GM23338 (cell line): ENCODE data around the gene LDLRAD3. TPM values are rescaled to one million over a fixed set of nuclear protein-coding genes. Genes with fewer than 3 reads are reported as not detected.

ENCODE experiments used
- ATAC-seq: fragments of 200-7000 bp; cut with Tn5 transposase; 3 replicates; pipeline ENCODE4 v1.9.1; 2020
- DNase-seq: peaks from one replicate; pipeline ENCODE4 v3.0.0-alpha.2; 2015; ENCODE audit warnings: low spot score
- H2AFZ ChIP-seq: fragments of 200-600 bp; sonication (generic); 2 replicates; pipeline ENCODE4 v1.8.0; 2016; ENCODE audit warnings: antibody characterized with exemption, mild to moderate bottlenecking, moderate library complexity
- H3F3A ChIP-seq: fragments of 200-600 bp; sonication (generic); replicated peaks from 2 replicates; pipeline ENCODE4 v1.8.0; 2017; ENCODE audit warnings: antibody characterized with exemption, mixed run types, low read depth
- H3K27ac ChIP-seq: fragments of 200-600 bp; sonication (generic); 2 replicates; pipeline ENCODE4 v1.6.1; 2016; ENCODE audit warnings: low read depth
- H3K27me3 ChIP-seq: fragments of 200-600 bp; sonication (generic); 2 replicates; pipeline ENCODE4 v1.8.0; 2016; ENCODE audit warnings: mild to moderate bottlenecking, mixed run types, moderate library complexity; ENCODE audit not compliant: insufficient read depth
- H3K36me3 ChIP-seq: fragments of 200-600 bp; sonication (generic); 2 replicates; pipeline ENCODE4 v1.8.0; 2016; ENCODE audit warnings: mild to moderate bottlenecking; ENCODE audit not compliant: insufficient read depth
- H3K4me1 ChIP-seq: fragments of 200-600 bp; sonication (generic); 2 replicates; pipeline ENCODE4 v1.8.0; 2016; ENCODE audit warnings: mild to moderate bottlenecking, moderate library complexity; ENCODE audit not compliant: insufficient read depth
- H3K4me2 ChIP-seq: fragments of 200-600 bp; sonication (generic); 2 replicates; pipeline ENCODE4 v1.7.1; 2017; ENCODE audit warnings: mixed run types
- H3K4me3 ChIP-seq: fragments of 200-600 bp; sonication (generic); 2 replicates; pipeline ENCODE4 v1.6.1; 2016; ENCODE audit warnings: mixed run types
- H3K79me2 ChIP-seq: fragments of 200-600 bp; sonication (generic); replicated peaks from 2 replicates; pipeline ENCODE4 v1.8.0; 2017; ENCODE audit warnings: mild to moderate bottlenecking; ENCODE audit not compliant: insufficient read depth
- H3K9me2 ChIP-seq: fragments of 200-600 bp; sonication (generic); 2 replicates; pipeline ENCODE4 v1.8.0; 2017; ENCODE audit not compliant: insufficient read depth
- H4K20me1 ChIP-seq: fragments of 200-600 bp; sonication (generic); replicated peaks from 2 replicates; pipeline ENCODE4 v1.8.0; 2017; ENCODE audit warnings: mild to moderate bottlenecking; ENCODE audit not compliant: insufficient read depth
- H3K27ac Mint-ChIP-seq: 2 replicates; pipeline ENCODE4 v1.8.0; 2020; ENCODE audit warnings: inconsistent platforms, mild to moderate bottlenecking, moderate library complexity, mixed read lengths
- H3K27me3 Mint-ChIP-seq: 3 replicates; pipeline ENCODE4 v1.8.0; 2022; ENCODE audit warnings: low read depth, mild to moderate bottlenecking, moderate library complexity, mixed read lengths, inconsistent platforms; ENCODE audit not compliant: insufficient read depth, poor library complexity
- H3K36me3 Mint-ChIP-seq: 3 replicates; pipeline ENCODE4 v1.8.0; 2021; ENCODE audit warnings: low read depth, mild to moderate bottlenecking, inconsistent platforms, moderate library complexity, mixed read lengths
- H3K4me1 Mint-ChIP-seq: 3 replicates; pipeline ENCODE4 v1.8.0; 2020; ENCODE audit warnings: mild to moderate bottlenecking, inconsistent platforms, mixed read lengths
- H3K4me3 Mint-ChIP-seq: 3 replicates; pipeline ENCODE4 v1.8.0; 2021; ENCODE audit warnings: moderate library complexity, mild to moderate bottlenecking, inconsistent platforms, mixed read lengths
- H3K9me3 Mint-ChIP-seq: 3 replicates; pipeline ENCODE4 v1.8.0; 2020; ENCODE audit warnings: moderate library complexity, mild to moderate bottlenecking, inconsistent platforms, mixed read lengths
- CREB1 ChIP-seq: fragments of 250-450 bp; sonication (Bioruptor Pico); IDR thresholded peaks from 2 replicates; pipeline ENCODE4 v1.5.0; 2020; ENCODE audit warnings: low read depth, mild to moderate bottlenecking, moderate library complexity
- CTCF ChIP-seq, 2 experiments: fragments of 200-600 bp in 1 of 2; sonication (generic) in 1 of 2; conservative IDR thresholded peaks; 2 replicates each; pipeline versions ENCODE4 v1.5.1 to v1.6.1; 2016 to 2017; ENCODE audit warnings: antibody characterized with exemption in 2 of 2, low read depth in 2 of 2, mild to moderate bottlenecking in 2 of 2, moderate library complexity in 1 of 2
- ETS1 ChIP-seq: IDR thresholded peaks from 2 replicates; pipeline ENCODE4 v1.6.1; 2016; ENCODE audit warnings: antibody characterized with exemption
- EZH2 ChIP-seq: fragments of 200-600 bp; sonication (generic); IDR thresholded peaks from one replicate; pipeline ENCODE4 v1.8.0; 2017; ENCODE audit warnings: antibody characterized with exemption, mild to moderate bottlenecking, low read depth; ENCODE audit not compliant: unreplicated experiment
- EZH2phosphoT487 ChIP-seq: fragments of 200-600 bp; sonication (generic); IDR thresholded peaks from one replicate; pipeline ENCODE4 v1.8.1; 2018; ENCODE audit warnings: antibody characterized with exemption; ENCODE audit not compliant: unreplicated experiment
- JUNB ChIP-seq: IDR thresholded peaks from one replicate; pipeline ENCODE4 v1.6.1; 2016; ENCODE audit warnings: antibody characterized with exemption; ENCODE audit not compliant: unreplicated experiment
- NANOG ChIP-seq: IDR thresholded peaks from 2 replicates; pipeline ENCODE4 v1.6.1; 2016; ENCODE audit warnings: antibody characterized with exemption, borderline replicate concordance
- POLR2AphosphoS5 ChIP-seq: IDR thresholded peaks from 2 replicates; pipeline ENCODE4 v1.6.1; 2016; ENCODE audit warnings: antibody characterized with exemption, low read depth
- REST ChIP-seq: IDR thresholded peaks from one replicate; pipeline ENCODE4 v1.6.1; 2018; ENCODE audit warnings: antibody characterized with exemption; ENCODE audit not compliant: unreplicated experiment
- STAT1 ChIP-seq: IDR thresholded peaks from one replicate; pipeline ENCODE4 v1.6.1; 2016; ENCODE audit warnings: antibody characterized with exemption; ENCODE audit not compliant: unreplicated experiment
- ZNF114 ChIP-seq: fragments of 250-450 bp; sonication (Bioruptor Pico); IDR thresholded peaks from 2 replicates; pipeline ENCODE4 v1.5.0; 2020; ENCODE audit warnings: mild to moderate bottlenecking, moderate library complexity
- ZNF331 ChIP-seq: fragments of 250-450 bp; sonication (Bioruptor Pico); IDR thresholded peaks from 2 replicates; pipeline ENCODE4 v1.5.0; 2020; ENCODE audit warnings: low read depth, mild to moderate bottlenecking, moderate library complexity
- ZNF462 ChIP-seq: fragments of 250-450 bp; sonication (Bioruptor Pico); IDR thresholded peaks from 2 replicates; pipeline ENCODE4 v1.5.0; 2020; ENCODE audit warnings: mild to moderate bottlenecking, moderate library complexity
- polyA plus RNA-seq: library from polyadenylated mRNA; unstranded; fragments of >200 nt; fragmentation: Nextera tagmentation; extraction: Ambion mirVana; gene quantifications from 2 replicates; pipeline ENCODE4 v1.2.1, GENCODE V29; 2016
- total RNA-seq: library from RNA; depleted of rRNA; stranded (reverse); fragments of >200 nt; shearing (Covaris generic); gene quantifications from 2 replicates; pipeline ENCODE4 v1.2.3, GENCODE V29; 2014

The LDLRAD3 gene
- total and polyA plus RNA-seq, 2 experiments from 2014 or later, result 8.5 to 19.4 TPM

GRCh38 chr11:36196411-36196998 is 252.6 kb downstream of the LDLRAD3 start (continued):
- TF ChIP-seq NANOG (no peak), CREB1 (CRISPR knock-in tag) (no peak), EZH2 (no peak)

- Histone ChIP-seq H4K20me1 (no peaks in the 10 kb centered on the region; the same call in 1 of the 2 replicates), H3K9me2 (peaks cover 8% of the 10 kb centered on the region), H3K79me2 (no peaks in the 10 kb centered on the region), H3F3A (no peaks in the 10 kb centered on the region), H3K27me3 (no peaks in the 10 kb centered on the region), H3K36me3 (no peaks in the 10 kb centered on the region), H3K27ac (no peak overlapping the region), H3K4me3 (no peak overlapping the region), H3K4me1 (peaks cover 6% of the 10 kb centered on the region; the same call in 1 of the 2 replicates), H3K4me2 (no peak overlapping the region), H2AFZ (no peak overlapping the region)
- Mint-ChIP-seq H3K27ac (no peak overlapping the region), H3K4me3 (no peak overlapping the region), H3K4me1 (peaks cover 12% of the 10 kb centered on the region; the same call in 2 of the 3 replicates), H3K36me3 (no peaks in the 10 kb centered on the region; the same call in 1 of the 3 replicates), H3K9me3 (no peaks in the 10 kb centered on the region; the same call in 2 of the 3 replicates), H3K27me3 (peaks cover 2% of the 10 kb centered on the region)
- no peak for DNase-seq
- ATAC-seq, result no peak
- TF ChIP-seq STAT1 (no peak), ZNF462 (CRISPR knock-in tag) (no peak), REST (no peak), NANOG (no peak), ZNF114 (no peak), ETS1 (no peak), JUNB (no peak), EZH2phosphoT487 (no peak), POLR2AphosphoS5 (no peak), CTCF (conservative IDR thresholded peaks at IDR 0.05; ENCODE audit: low read depth in 2 of 2) (no peak), CREB1 (CRISPR knock-in tag) (no peak), ZNF331 (CRISPR knock-in tag) (no peak)
Measured at GRCh38 chr11:36201411-36201810, 257.5 kb downstream of the LDLRAD3 start.
